H1 (cell line): ENCODE measurements around the gene UGT1A7.
"Not testable (repeated sequence)": the region's sequence is repeated elsewhere in the genome, so short reads cannot be mapped to it uniquely, and the experiment has no call there.

ENCODE experiments used
- CEBPB ChIP-seq: IDR thresholded peaks from 2 replicates; pipeline ENCODE4 v1.6.1; 2012; ENCODE audit warnings: low read depth, low read length
- EP300 ChIP-seq, 2 experiments: IDR thresholded peaks; 1 replicate in 1 of 2; 2 replicates in 1 of 2; pipeline ENCODE4 v1.6.1; 2011 to 2012; ENCODE audit warnings: low read depth in 2 of 2, low read length in 2 of 2, mild to moderate bottlenecking in 2 of 2, borderline replicate concordance in 1 of 2, inconsistent platforms in 1 of 2, moderate library complexity in 1 of 2
- POLR2AphosphoS5 ChIP-seq: IDR thresholded peaks from 2 replicates; pipeline ENCODE4 v1.6.1; 2011; ENCODE audit warnings: low read depth, low read length
- RFX5 ChIP-seq: IDR thresholded peaks from 2 replicates; pipeline ENCODE4 v1.6.1; 2011; ENCODE audit warnings: low read depth, low read length, improper control_type of control experiment, borderline replicate concordance
- TF ChIP-seq, protein P1 (sequence below), 3 experiments: IDR thresholded peaks; 1 replicate in 2 of 3; 2 replicates in 1 of 3; pipeline versions ENCODE4 v1.5.1 to v1.6.1; 2011; ENCODE audit warnings: low read length in 3 of 3, mild to moderate bottlenecking in 3 of 3, inconsistent platforms in 2 of 3, low read depth in 1 of 3, moderate library complexity in 1 of 3; ENCODE audit not compliant: insufficient read depth in 1 of 3; ENCODE audit errors: control extremely low read depth in 1 of 3
- TF ChIP-seq, protein P2 (sequence below): IDR thresholded peaks from 2 replicates; pipeline ENCODE4 v1.6.1; 2012; ENCODE audit warnings: low read length, inconsistent platforms

DNA sequence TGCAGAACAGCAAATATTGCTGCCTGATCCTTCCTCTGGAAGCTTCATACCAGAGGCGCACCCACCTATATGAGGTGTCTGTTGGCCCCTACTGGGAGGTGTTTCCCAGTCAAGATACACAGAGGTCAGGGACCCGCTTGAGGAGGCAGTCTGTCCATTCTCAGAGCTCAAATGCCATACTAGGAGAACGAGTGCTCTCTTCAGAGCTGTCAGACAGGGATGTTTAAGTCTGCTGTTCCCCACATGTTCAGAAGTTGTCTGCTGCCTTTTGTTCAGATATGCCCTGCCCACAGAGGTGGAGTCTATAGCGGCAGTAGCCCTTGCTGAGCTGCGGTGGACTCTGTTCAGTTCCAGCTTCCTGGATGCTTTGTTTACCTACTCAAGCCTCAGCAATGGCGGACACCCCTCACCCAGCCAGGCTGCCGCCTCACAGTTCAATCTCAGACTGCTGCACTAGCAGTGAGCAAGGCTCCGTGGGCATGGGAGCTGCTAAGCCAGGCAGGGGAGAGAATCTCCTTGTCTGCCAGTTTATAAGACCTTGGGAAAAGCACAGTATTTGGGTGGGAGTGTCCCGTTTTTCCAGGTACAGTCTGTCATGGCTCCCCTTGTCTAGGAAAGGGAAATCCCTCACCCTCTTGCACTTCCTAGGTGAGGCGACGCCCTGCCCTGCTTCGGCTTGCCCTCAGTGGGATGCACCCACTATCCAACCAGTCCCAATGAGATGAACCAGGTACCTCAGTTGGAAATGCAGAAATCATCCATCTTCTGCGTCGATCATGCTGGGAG lies 55.4 kb downstream of the UGT1A7 start:
- TF ChIP-seq RFX5; EP300 (IDR thresholded peaks at IDR 0.05; ENCODE audit: borderline replicate concordance in 1 of 2, low read depth in 2 of 2, low read length in 2 of 2); CEBPB; POLR2AphosphoS5: not testable (repeated sequence)
- TF ChIP-seq, protein P1, sequence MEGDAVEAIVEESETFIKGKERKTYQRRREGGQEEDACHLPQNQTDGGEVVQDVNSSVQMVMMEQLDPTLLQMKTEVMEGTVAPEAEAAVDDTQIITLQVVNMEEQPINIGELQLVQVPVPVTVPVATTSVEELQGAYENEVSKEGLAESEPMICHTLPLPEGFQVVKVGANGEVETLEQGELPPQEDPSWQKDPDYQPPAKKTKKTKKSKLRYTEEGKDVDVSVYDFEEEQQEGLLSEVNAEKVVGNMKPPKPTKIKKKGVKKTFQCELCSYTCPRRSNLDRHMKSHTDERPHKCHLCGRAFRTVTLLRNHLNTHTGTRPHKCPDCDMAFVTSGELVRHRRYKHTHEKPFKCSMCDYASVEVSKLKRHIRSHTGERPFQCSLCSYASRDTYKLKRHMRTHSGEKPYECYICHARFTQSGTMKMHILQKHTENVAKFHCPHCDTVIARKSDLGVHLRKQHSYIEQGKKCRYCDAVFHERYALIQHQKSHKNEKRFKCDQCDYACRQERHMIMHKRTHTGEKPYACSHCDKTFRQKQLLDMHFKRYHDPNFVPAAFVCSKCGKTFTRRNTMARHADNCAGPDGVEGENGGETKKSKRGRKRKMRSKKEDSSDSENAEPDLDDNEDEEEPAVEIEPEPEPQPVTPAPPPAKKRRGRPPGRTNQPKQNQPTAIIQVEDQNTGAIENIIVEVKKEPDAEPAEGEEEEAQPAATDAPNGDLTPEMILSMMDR (IDR thresholded peaks at IDR 0.05; ENCODE audit: control extremely low read depth in 1 of 3, insufficient read depth in 1 of 3, low read depth in 1 of 3, low read length in 3 of 3) = not testable (repeated sequence)
- TF ChIP-seq, protein P2, sequence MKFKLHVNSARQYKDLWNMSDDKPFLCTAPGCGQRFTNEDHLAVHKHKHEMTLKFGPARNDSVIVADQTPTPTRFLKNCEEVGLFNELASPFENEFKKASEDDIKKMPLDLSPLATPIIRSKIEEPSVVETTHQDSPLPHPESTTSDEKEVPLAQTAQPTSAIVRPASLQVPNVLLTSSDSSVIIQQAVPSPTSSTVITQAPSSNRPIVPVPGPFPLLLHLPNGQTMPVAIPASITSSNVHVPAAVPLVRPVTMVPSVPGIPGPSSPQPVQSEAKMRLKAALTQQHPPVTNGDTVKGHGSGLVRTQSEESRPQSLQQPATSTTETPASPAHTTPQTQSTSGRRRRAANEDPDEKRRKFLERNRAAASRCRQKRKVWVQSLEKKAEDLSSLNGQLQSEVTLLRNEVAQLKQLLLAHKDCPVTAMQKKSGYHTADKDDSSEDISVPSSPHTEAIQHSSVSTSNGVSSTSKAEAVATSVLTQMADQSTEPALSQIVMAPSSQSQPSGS = not testable (repeated sequence)
